H9 (cell line): ENCODE measurements around the gene SPINK1. TPM values are rescaled to one million over a fixed set of nuclear protein-coding genes. Genes with fewer than 3 reads are reported as not detected.

ENCODE experiments used
- DNase-seq: peaks from one replicate; pipeline ENCODE4 v3.0.0-alpha.2; 2017
- H2AFZ ChIP-seq: one replicate; pipeline ENCODE4 v1.6.1; 2013; ENCODE audit warnings: mild to moderate bottlenecking, low read length, control low read depth, moderate library complexity
- H2AK5ac ChIP-seq: 2 replicates; pipeline ENCODE4 v1.6.1; 2013; ENCODE audit warnings: low read length, control low read depth, mixed read lengths; ENCODE audit not compliant: insufficient read length
- H2BK120ac ChIP-seq: one replicate; pipeline ENCODE4 v1.6.1; 2013; ENCODE audit warnings: low read depth, mild to moderate bottlenecking, low read length, control low read depth, inconsistent platforms; ENCODE audit not compliant: poor library complexity, severe bottlenecking
- H2BK12ac ChIP-seq: 2 replicates; pipeline ENCODE4 v1.6.1; 2013; ENCODE audit warnings: low read length, control low read depth, mixed read lengths, low read depth; ENCODE audit not compliant: insufficient read length
- H2BK15ac ChIP-seq: 2 replicates; pipeline ENCODE4 v1.6.1; 2013; ENCODE audit warnings: low read depth, low read length, control low read depth
- H2BK20ac ChIP-seq: one replicate; pipeline ENCODE4 v1.6.1; 2013; ENCODE audit warnings: low read depth, mild to moderate bottlenecking, low read length, control low read depth, inconsistent platforms; ENCODE audit not compliant: poor library complexity, severe bottlenecking
- H2BK5ac ChIP-seq: 2 replicates; pipeline ENCODE4 v1.6.1; 2013; ENCODE audit warnings: low read length, control low read depth, mixed read lengths; ENCODE audit not compliant: insufficient read length
- H3K14ac ChIP-seq: 2 replicates; pipeline ENCODE4 v1.6.1; 2013; ENCODE audit warnings: low read length, control low read depth; ENCODE audit not compliant: insufficient read depth
- H3K18ac ChIP-seq: 2 replicates; pipeline ENCODE4 v1.6.1; 2013; ENCODE audit warnings: low read depth, mild to moderate bottlenecking, mixed read lengths, low read length, control low read depth; ENCODE audit not compliant: insufficient read length
- H3K23ac ChIP-seq: 2 replicates; pipeline ENCODE4 v1.6.1; 2013; ENCODE audit warnings: low read length, control low read depth, mixed read lengths, low read depth; ENCODE audit not compliant: insufficient read length
- H3K23me2 ChIP-seq: 2 replicates; pipeline ENCODE4 v1.6.1; 2013; ENCODE audit warnings: low read depth, mild to moderate bottlenecking, mixed read lengths, low read length, control low read depth; ENCODE audit not compliant: insufficient read length, poor library complexity, severe bottlenecking
- H3K27ac ChIP-seq: 2 replicates; pipeline ENCODE4 v1.5.1; 2013; ENCODE audit warnings: low read length, control low read depth, mixed read lengths, low read depth; ENCODE audit not compliant: insufficient read length
- H3K27me3 ChIP-seq: 2 replicates; pipeline ENCODE4 v1.6.1; 2013; ENCODE audit warnings: low read length, control low read depth, inconsistent platforms; ENCODE audit not compliant: insufficient read depth
- H3K4ac ChIP-seq: 2 replicates; pipeline ENCODE4 v1.6.1; 2013; ENCODE audit warnings: low read depth, mild to moderate bottlenecking, control low read depth, inconsistent platforms, low read length, moderate library complexity
- H3K4me1 ChIP-seq: 2 replicates; pipeline ENCODE4 v1.6.1; 2013; ENCODE audit warnings: low read length, control low read depth, inconsistent platforms; ENCODE audit not compliant: insufficient read depth
- H3K4me2 ChIP-seq: 2 replicates; pipeline ENCODE4 v1.6.1; 2013; ENCODE audit warnings: low read length, control low read depth, mixed read lengths; ENCODE audit not compliant: insufficient read length, insufficient read depth
- H3K56ac ChIP-seq: 2 replicates; pipeline ENCODE4 v1.6.1; 2013; ENCODE audit warnings: low read depth, mild to moderate bottlenecking, mixed read lengths, low read length, control low read depth; ENCODE audit not compliant: insufficient read length
- H3K79me1 ChIP-seq: 2 replicates; pipeline ENCODE4 v1.6.1; 2013; ENCODE audit warnings: low read depth, mild to moderate bottlenecking, moderate library complexity, low read length, control low read depth, inconsistent platforms; ENCODE audit not compliant: insufficient read depth, poor library complexity, severe bottlenecking
- H3K79me2 ChIP-seq: 2 replicates; pipeline ENCODE4 v1.6.1; 2013; ENCODE audit warnings: low read length, control low read depth, inconsistent platforms; ENCODE audit not compliant: insufficient read depth
- H3K9ac ChIP-seq: 2 replicates; pipeline ENCODE4 v1.6.1; 2013; ENCODE audit warnings: low read length, control low read depth, mixed read lengths; ENCODE audit not compliant: insufficient read length; ENCODE audit errors: extremely low read depth
- H3K9me3 ChIP-seq: one replicate; pipeline ENCODE4 v1.6.1; 2013; ENCODE audit warnings: low read depth, low read length, inconsistent platforms; ENCODE audit not compliant: control insufficient read depth
- H3T11ph ChIP-seq: one replicate; pipeline ENCODE4 v1.6.1; 2013; ENCODE audit warnings: mild to moderate bottlenecking, low read length, control low read depth, inconsistent platforms
- H4K20me1 ChIP-seq: one replicate; pipeline ENCODE4 v1.6.1; 2013; ENCODE audit not compliant: control insufficient read depth, insufficient read length, insufficient read depth
- H4K5ac ChIP-seq: 2 replicates; pipeline ENCODE4 v1.6.1; 2013; ENCODE audit warnings: low read depth, mild to moderate bottlenecking, mixed read lengths, low read length, control low read depth; ENCODE audit not compliant: insufficient read length
- H4K8ac ChIP-seq: replicated peaks from 2 replicates; pipeline ENCODE4 v1.6.1; 2013; ENCODE audit warnings: low read length, control low read depth, mixed read lengths, low read depth; ENCODE audit not compliant: insufficient read length
- H4K91ac ChIP-seq: 2 replicates; pipeline ENCODE4 v1.6.1; 2013; ENCODE audit warnings: low read depth, mild to moderate bottlenecking, moderate library complexity, mixed read lengths, low read length, control low read depth; ENCODE audit not compliant: insufficient read length
- H3K27ac Mint-ChIP-seq, 3 experiments: 2 replicates in 2 of 3; 3 replicates in 1 of 3; pipeline ENCODE4 v1.8.0; 2020 to 2021; ENCODE audit warnings: mixed read lengths in 3 of 3, mild to moderate bottlenecking in 1 of 3, moderate library complexity in 1 of 3
- H3K27me3 Mint-ChIP-seq: 2 replicates; pipeline ENCODE4 v1.8.0; 2021; ENCODE audit warnings: low read depth, mild to moderate bottlenecking, moderate library complexity, mixed read lengths
- H3K36me3 Mint-ChIP-seq, 3 experiments: 2 replicates in 2 of 3; 3 replicates in 1 of 3; pipeline ENCODE4 v1.8.0; 2020 to 2021; ENCODE audit warnings: low read depth in 3 of 3, mixed read lengths in 3 of 3; ENCODE audit not compliant: insufficient read depth in 1 of 3
- H3K4me1 Mint-ChIP-seq, 2 experiments: 2 replicates each; pipeline ENCODE4 v1.8.0; 2020; ENCODE audit warnings: mixed read lengths in 2 of 2
- H3K4me3 Mint-ChIP-seq, 2 experiments: 2 replicates in 1 of 2; 3 replicates in 1 of 2; pipeline ENCODE4 v1.8.0; 2020 to 2021; ENCODE audit warnings: mild to moderate bottlenecking in 2 of 2, mixed read lengths in 2 of 2, moderate library complexity in 1 of 2
- H3K9me3 Mint-ChIP-seq, 2 experiments: 2 replicates in 1 of 2; 3 replicates in 1 of 2; pipeline ENCODE4 v1.8.0; 2020; ENCODE audit warnings: mild to moderate bottlenecking in 2 of 2, mixed read lengths in 2 of 2, moderate library complexity in 1 of 2
- WGBS: extraction: QIAGEN DNeasy Blood & Tissue Kit; methylation state at CpG from one replicate; pipeline ENCODE4 v1.1.7; 2013; ENCODE audit warnings: missing lambda C conversion rate, low lambda C conversion rate, mixed read lengths; ENCODE audit not compliant: insufficient read length; ENCODE audit errors: extremely low coverage; 5-methylcytosine and 5-hydroxymethylcytosine counted together
- total RNA-seq: library from RNA; stranded (reverse); gene quantifications from 2 replicates; pipeline ENCODE4 v1.2.1, GENCODE V29; 2021
- TF ChIP-seq, protein P1 (sequence below): fragments of 200-600 bp; sonication (generic); conservative IDR thresholded peaks from 3 replicates; pipeline ENCODE4 v1.8.0; 2021; ENCODE audit warnings: antibody characterized with exemption, mild to moderate bottlenecking

The SPINK1 gene
- total RNA-seq, 1 experiment from 2014 or later, result 3.1 TPM

DNA sequence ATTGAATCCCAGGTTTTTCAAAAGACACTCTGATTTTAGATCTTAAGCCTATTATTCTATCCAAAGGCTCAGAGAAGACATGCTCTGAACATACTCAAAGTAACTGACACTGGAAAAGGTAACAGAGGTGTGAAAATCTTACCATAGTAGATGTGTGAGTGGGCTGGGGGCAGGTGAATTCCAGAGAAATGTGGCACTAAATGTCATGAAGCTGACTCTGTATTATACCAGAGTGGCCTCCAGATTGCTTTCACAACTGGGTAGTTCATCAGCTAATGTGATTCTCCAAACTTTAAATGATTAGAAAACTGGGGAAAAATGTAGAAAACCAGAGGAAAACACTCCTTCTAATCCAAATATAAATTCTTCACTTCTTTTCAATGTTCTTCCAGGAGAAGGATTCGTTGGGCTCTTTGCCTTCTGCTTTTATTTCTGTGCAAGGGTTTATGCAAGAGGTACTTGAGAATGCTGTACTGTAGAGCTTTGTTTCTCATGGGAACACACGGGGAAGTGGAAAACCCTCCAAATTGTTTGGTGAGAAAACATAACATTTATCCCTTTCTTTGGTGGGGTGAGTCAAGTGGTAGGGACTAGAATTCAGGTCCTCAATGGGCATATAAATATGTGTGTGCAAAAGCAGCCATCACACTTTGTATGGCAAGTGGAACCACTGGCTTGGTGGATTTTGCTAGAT lies 46.7 kb upstream of the SPINK1 start, which contains the start of gene SCGB3A2:
Gene SCGB3A2, plus strand, starts transcription at position 646 of the 694 bp plus-strand sequence. CDS start 93 bp downstream, outside the sequence.
- H3K23me2 ChIP-seq, result no peaks in the 10 kb centered on the region
- DNase-seq, result no peak
- H4K5ac ChIP-seq, result no peak within 1 kb of the TSS
- H2BK12ac ChIP-seq, result no peak within 1 kb of the TSS
- peaks cover 32 to 61% of the 10 kb centered on the region in 2 experiments for H3K4me1 Mint-ChIP-seq
- no peak within 1 kb of the TSS for H3K14ac ChIP-seq
- H2BK15ac ChIP-seq, result no peak within 1 kb of the TSS
- H2BK20ac ChIP-seq, result no peak within 1 kb of the TSS
- no peak within 1 kb of the TSS for H2AFZ ChIP-seq
- H3K4me2 ChIP-seq, result no peak within 1 kb of the TSS
- peak within 1 kb of the TSS in 1 of 3 experiments; percentile 82; a peak in 2 of 7 replicates for H3K27ac Mint-ChIP-seq
- no peak within 1 kb of the TSS for H3T11ph ChIP-seq
- H3K4me3 Mint-ChIP-seq, result no peak within 1 kb of the TSS
- H3K27ac ChIP-seq, result no peak within 1 kb of the TSS
- no CpG with 5 or more reads among the region's 2 CpGs for WGBS
- H2BK5ac ChIP-seq, result no peak within 1 kb of the TSS
- H3K79me1 ChIP-seq, result peaks cover 3% of the 10 kb centered on the region
- no peaks in the 10 kb centered on the region for H3K27me3 ChIP-seq
- no peak within 1 kb of the TSS for H3K4ac ChIP-seq
- peaks cover 0 to under 1% of the 10 kb centered on the region in 2 experiments; a peak in 1 of 5 replicates for H3K9me3 Mint-ChIP-seq
- H2BK120ac ChIP-seq, result no peak within 1 kb of the TSS
- H3K18ac ChIP-seq, result no peak within 1 kb of the TSS
- peaks cover 1% of the 10 kb centered on the region; the same call in 1 of the 2 replicates for H3K27me3 Mint-ChIP-seq
- peaks cover 2 to 51% (median 7%) of the 10 kb centered on the region in 3 experiments; a peak in 5 of 7 replicates for H3K36me3 Mint-ChIP-seq
- H3K9me3 ChIP-seq, result no peaks in the 10 kb centered on the region
- H2AK5ac ChIP-seq, result no peak within 1 kb of the TSS
- H3K56ac ChIP-seq, result no peak within 1 kb of the TSS
- H3K79me2 ChIP-seq, result peaks cover 5% of the 10 kb centered on the region; the same call in 1 of the 2 replicates
- H4K8ac ChIP-seq, result no peak within 1 kb of the TSS
- H4K91ac ChIP-seq, result no peak within 1 kb of the TSS
- TF ChIP-seq, protein P1, sequence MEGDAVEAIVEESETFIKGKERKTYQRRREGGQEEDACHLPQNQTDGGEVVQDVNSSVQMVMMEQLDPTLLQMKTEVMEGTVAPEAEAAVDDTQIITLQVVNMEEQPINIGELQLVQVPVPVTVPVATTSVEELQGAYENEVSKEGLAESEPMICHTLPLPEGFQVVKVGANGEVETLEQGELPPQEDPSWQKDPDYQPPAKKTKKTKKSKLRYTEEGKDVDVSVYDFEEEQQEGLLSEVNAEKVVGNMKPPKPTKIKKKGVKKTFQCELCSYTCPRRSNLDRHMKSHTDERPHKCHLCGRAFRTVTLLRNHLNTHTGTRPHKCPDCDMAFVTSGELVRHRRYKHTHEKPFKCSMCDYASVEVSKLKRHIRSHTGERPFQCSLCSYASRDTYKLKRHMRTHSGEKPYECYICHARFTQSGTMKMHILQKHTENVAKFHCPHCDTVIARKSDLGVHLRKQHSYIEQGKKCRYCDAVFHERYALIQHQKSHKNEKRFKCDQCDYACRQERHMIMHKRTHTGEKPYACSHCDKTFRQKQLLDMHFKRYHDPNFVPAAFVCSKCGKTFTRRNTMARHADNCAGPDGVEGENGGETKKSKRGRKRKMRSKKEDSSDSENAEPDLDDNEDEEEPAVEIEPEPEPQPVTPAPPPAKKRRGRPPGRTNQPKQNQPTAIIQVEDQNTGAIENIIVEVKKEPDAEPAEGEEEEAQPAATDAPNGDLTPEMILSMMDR, result no peak
- H4K20me1 ChIP-seq, result no peaks in the 10 kb centered on the region
- peaks cover 20% of the 10 kb centered on the region for H3K4me1 ChIP-seq
- no peak within 1 kb of the TSS for H3K23ac ChIP-seq
- no peak within 1 kb of the TSS for H3K9ac ChIP-seq
